ENCODE results near the gene SHISA9.
"Not testable (repeated sequence)": the region's sequence is repeated elsewhere in the genome, so short reads cannot be mapped to it uniquely, and the experiment has no call there.

Gene SHISA9

GRCh38 chr16:12899529-12900143, 1.8 kb upstream of the SHISA9 start:
- DNase-seq (ENCODE audit: low read depth in 2 of 2, low spot score in 1 of 2), result no peak

DNA sequence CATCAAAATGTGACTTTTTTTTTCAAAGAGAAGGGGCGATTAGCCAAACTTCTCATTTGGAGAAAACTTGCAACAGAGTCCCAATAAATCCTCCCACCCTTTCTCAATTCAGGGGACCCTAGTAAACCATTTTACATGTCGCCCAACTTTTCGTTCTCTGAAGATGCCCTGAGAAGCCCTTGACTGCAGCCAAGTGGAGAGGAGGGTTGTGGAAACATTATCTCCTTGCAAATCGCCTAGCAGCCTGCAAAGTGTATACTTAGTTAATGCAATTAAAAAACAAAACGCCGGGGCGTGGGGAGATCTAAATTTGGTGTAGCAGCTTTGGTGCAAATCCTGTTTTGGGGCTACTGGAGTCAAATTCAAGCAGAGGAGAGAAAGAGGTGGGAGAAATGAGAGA, 1.2 kb upstream of the SHISA9 start:
- DNase-seq (ENCODE audit: low read depth in 2 of 2, low spot score in 1 of 2), result no peak

- no peak for DNase-seq (ENCODE audit: low read depth in 2 of 2, low spot score in 1 of 2)
Measured at GRCh38 chr16:12900599-12901203, 697 bp upstream of the SHISA9 start.

- no peak for DNase-seq (ENCODE audit: low read depth in 2 of 2, low spot score in 1 of 2)
Measured at GRCh38 chr16:12901204-12901596, 198 bp upstream of the SHISA9 start.

DNA sequence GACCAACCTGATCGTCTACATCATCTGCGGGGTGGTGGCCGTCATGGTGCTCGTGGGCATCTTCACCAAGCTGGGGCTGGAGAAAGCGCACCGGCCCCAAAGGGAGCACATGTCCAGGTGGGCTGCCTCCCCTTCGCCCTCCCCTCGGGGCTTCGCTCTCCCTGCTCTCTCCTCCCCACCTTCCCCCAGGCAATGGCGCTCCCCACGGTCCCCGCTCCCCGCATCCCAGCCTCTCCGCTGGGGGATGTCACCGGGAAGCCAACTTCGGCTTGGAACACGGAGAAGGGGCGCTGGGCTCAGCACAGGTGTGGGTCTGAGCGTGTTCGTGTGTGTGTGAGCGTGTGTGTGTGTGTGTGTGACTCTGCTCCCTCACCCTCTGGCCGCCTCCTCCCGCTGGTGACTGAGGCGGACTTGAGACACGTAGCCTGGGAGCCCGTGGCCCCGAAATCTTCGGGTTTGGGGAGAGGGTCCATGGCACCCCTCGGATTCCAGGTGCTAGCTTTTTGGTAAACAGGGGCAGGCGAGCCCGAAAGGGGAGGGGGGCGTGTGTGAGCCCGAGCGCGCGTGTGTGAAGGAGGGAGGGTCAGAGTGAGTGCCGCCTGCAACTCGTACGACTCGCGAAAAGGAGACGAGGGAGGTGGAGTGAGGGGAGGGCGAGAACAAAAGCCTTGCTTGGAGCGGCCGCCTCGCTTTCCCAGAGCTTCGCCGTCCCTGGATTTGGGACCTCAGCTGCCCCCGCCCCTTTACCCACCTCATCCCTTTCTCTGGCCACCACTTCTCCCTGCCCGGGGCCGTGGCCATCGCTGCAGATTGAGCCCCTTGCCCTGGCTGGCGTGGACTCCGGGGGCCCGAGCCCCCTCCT, 1.3 kb downstream of the SHISA9 start:
- DNase-seq (ENCODE audit: low read depth in 2 of 2, low spot score in 1 of 2), result no peak

DNA sequence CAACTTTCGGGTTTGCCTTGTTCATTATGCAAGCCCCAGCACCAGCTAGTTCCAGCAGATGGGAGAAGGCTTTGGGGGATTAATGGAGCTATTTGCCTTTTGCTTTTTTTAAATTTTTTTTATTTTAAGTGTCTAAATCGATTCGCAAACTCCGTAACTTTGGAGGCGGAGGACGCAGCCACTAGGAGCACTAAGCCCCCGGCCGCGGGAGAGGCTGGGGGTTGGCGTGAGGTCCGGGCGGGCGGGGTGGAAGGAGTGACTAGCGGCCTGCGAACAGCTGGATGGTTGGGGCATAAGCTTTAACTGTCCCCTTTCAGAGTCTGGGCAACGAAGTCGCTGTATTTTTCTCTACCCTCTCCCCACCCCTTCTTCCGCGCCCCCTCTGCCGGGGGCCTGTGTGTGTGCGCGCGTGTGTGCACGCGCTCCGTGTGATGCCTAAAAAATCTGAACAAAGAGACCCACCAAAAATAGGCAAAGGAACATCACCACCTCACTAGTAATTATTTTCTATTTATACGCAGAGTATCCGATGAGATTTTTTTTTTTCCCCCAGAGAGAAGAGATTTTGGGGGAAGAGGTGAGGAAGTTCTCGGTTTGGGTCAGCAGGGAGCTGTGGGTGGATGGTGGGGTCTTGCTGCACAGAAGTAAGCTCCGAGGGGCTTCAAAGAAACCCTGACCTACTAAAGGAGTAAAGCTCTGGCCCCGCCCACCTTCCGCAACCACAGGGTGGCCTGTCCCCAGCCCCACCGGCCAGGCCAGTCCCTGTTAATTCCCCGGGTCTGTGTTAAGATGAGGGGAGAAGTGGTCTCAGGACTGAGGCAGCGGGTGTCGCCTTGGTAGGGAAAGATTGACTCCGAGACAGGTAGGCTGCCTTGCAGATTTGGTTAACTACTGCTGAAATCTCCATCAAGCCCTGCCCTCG, 2.3 kb downstream of the SHISA9 start:
- no peak for DNase-seq (ENCODE audit: low read depth in 2 of 2, low spot score in 1 of 2)

- DNase-seq (ENCODE audit: low read depth in 2 of 2, low spot score in 1 of 2), result no peak
Measured at GRCh38 chr16:12904329-12904671, 2.9 kb downstream of the SHISA9 start.

DNA sequence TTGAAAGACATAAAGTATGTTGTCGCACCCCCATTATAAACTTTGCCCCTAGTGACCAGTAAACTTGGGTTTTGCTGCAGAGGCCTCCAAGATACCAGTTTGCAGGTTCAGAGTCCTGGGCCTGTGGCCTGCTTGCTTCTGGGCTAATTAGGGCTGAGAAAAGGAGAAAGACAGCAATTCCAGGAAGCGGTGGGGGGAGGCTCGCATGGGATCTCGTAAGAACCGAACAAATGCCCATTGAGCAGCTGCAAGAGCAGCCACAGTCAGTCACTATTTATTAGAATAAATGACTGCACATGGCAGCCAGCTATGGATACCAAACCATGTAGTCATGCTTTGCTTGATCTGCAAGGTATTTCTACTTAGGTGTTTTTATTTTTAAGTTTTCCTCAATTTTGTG, 4.9 kb downstream of the SHISA9 start:
- DNase-seq (ENCODE audit: low read depth in 2 of 2, low spot score in 1 of 2), result no peak

DNA sequence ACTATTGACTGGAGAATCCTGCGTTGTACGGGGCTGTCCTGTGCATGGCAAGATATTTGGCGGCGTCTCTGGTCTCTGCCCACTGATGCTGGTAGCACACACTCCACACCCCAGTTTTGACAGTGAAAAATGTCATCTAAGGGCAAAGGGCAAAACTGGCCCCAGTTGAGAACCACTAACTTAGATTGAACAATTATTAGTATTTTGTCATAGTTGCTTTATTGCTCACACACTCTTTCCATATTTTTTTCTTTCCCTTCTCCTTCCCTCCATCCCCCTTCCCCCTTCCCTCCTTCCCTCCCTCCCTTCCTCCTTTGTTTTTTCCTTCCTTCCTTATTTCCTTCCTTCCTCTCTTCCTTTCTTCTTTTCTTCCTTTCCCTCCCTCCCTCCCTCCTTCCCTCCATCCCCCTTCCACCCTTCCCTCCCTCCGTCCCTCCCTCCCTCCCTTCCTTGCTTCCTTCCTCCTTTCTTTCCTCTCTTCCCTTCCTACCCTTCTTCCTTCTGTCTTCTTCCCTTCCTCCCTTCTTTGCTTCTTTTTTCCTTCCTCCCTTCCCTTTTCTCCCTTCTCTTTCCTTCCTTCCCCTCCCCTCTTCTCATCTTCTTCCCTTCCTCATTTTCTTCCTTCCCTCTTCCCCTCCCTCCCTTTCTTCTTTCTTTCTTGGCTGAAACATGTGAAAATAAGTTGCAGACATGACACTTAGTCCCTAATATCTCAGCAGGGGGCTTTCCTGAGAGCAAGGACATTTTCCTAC, 5.5 kb downstream of the SHISA9 start:
- no peak for DNase-seq (ENCODE audit: low read depth in 2 of 2, low spot score in 1 of 2)

DNA sequence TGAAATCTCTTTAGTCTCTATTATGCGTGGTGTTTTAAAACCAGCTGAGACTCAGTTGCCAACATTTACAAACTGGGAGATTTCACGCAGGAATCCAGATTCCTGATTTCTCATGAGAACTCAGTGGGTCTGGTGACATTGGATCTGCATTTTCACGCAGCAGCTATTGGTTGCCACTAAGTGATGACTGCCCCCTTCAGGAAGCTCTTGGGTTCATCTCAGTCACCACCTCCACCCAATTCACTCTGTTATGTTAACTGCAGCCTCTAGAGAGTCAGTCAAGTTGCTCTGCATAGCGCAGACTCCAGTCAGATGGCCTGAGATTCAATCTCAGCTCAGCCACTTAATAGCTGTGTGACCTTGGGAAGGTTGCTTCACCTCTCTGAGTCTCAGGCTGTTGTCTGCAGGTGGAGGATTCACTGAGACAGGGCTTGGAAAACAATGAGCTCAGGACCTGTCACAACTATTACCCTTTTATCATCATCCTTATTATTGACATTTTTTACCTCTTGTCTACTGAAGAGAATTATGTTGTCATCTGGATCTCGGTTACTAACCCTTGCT, 6.4 kb downstream of the SHISA9 start:
- DNase-seq (ENCODE audit: low read depth in 2 of 2, low spot score in 1 of 2), result no peak

GRCh38 chr16:12917246-12917645, 15.8 kb downstream of the SHISA9 start:
- no peak for DNase-seq (ENCODE audit: low read depth in 2 of 2, low spot score in 1 of 2)

DNA sequence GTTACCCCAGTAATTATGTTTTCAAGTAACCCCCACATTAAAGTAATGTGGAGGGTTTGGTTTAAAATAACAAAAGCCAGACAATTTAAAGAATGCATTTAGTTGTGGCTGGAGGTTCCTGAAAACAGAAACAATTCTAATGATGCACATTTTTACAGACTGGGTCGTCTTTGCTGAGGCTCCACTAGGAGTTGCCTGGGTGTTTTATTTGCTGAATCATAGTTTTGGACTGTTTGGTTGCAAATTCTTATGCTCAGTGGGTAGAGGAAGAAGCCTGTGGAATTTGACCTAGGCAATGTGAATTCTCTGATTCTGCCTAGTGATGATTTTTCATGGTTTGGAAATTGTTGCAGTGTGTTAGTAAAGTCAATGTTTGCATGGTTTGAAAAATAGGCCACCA, 16.3 kb downstream of the SHISA9 start:
- DNase-seq (ENCODE audit: low read depth in 2 of 2, low spot score in 1 of 2), result no peak

DNA sequence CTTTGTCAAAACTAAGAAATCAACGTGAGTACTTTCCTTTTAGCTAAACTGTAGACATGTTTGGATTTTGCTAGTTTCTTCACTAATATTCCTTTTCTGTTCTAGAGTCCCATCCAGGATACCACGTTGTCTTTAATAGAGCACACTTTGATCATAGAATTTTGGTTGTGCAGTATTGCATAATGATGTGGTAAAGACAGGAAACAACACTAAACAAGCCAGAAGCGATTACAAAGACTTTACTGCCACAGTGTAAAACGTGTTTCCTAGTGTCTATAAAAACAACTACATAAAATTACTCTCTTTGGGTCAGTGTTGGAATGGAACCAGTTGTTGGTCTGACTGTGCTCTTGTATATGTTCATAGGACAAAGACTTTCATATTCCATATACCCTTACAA, 19.3 kb downstream of the SHISA9 start:
- DNase-seq (ENCODE audit: low read depth in 2 of 2, low spot score in 1 of 2), result no peak

DNA sequence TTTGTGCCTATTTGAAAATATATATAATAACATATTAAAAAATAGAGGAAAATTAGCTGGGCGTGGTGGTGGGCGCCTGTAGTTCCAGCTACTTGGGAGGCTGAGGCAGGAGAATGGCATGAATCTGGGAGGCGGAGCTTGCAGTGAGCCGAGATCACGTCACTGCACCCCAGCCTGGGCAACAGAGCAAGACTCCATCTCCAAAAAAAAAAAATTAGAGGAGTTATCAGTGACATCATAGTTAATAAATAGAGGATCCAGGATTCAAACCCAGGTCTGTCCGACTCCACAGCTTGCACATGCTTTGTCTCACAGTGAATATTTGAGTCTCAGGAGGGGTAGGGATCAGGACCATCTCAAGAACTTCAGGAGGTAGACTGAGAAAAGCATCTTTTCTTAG, 22.2 kb downstream of the SHISA9 start:
- DNase-seq (ENCODE audit: low read depth in 2 of 2, low spot score in 1 of 2), result not testable (repeated sequence)

DNA sequence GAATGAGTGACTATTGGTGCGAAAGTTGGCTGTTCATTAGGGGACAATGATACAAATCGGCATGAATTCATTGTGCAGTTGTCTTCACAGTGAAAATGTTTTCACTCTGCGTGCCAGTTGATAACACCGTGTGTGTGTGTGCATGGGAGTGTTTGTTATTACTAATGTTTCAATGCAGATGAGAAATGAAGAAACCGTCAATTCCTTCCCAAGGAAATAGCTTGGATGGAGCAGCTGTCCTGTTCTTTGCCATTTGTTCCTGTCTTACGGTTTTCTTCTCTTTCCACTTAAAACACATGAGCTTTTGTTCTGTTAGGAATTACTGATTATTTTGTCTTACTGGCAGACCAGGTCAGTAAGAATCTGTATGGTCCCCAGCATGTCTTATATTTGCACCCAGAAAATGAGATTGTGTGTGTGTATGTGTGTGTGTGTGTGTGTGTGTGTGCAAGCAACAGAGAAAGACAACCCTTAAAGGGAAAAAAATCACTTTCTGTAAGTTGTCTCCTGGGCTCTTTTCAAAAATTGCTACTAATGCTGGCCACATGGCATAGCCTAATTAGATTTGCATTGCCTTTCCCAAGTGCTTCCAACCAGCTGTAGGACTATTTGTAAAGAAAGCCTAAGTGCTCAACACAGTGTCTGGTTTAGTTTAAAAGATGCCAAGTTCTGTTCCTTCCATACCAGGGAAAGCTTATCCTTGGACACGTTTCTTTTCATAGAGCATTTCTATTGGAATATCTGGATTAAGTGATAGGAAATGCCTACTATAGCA, 23.8 kb downstream of the SHISA9 start:
- DNase-seq (ENCODE audit: low read depth in 2 of 2, low spot score in 1 of 2), result no peak

GRCh38 chr16:12927591-12927990, 26.2 kb downstream of the SHISA9 start:
- DNase-seq (ENCODE audit: low read depth in 2 of 2, low spot score in 1 of 2), result no peak

DNA sequence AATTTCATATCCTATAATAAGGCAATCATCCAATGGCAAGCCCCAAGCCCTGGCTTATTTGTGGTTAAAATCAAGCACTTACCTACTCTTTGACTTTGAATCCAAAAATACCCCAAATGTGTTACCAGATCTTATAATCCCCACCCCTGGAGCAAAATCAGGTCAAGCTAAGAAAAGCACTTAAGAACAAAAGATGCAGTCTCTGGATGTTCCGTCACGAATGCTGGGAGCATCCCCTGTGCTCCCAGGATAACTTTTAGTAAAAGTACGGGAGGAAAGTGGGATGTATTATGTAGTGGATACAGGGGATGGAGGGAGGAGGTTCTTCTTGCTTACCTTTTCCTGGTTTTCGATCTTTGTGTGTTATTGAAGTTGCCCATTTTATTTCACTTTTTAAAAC, 29.5 kb downstream of the SHISA9 start:
- no peak for DNase-seq (ENCODE audit: low read depth in 2 of 2, low spot score in 1 of 2)

DNA sequence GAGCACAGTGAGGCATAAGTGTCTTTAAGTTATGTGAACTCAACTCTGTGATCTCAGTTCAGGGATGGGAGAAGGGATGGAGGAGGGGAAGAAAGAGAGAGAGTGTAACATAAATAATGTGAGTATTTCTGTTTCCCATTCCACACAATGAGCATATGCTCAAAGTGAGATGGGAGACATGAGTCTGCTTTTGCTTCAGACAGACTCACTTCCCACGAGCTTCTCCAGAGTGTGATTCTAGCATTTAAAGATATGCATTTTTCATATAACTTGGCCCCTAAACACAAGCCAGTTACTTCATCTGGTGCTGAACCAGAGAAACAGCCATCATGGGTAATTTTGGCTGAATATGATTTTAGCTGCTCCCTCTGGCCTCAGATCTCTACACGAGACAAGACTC, 35.0 kb downstream of the SHISA9 start:
- DNase-seq (ENCODE audit: low read depth in 2 of 2, low spot score in 1 of 2), result no peak

- DNase-seq (ENCODE audit: low read depth in 2 of 2, low spot score in 1 of 2), result no peak
Measured at GRCh38 chr16:12941896-12942295, 40.5 kb downstream of the SHISA9 start.

GRCh38 chr16:12942861-12943260, 41.5 kb downstream of the SHISA9 start:
- no peak for DNase-seq (ENCODE audit: low read depth in 2 of 2, low spot score in 1 of 2)
